DND-41 (cell line): ENCODE measurements around the gene AEN.

Source experiments
- CTCF ChIP-seq: IDR thresholded peaks from 2 replicates; pipeline ENCODE4 v1.5.1; 2012; ENCODE audit warnings: borderline replicate concordance, low read length, moderate library complexity, mild to moderate bottlenecking; ENCODE audit not compliant: poor library complexity, severe bottlenecking; ENCODE audit errors: extremely low read depth
- EZH2 ChIP-seq: IDR thresholded peaks from 3 replicates; pipeline ENCODE4 v1.6.1; 2012; ENCODE audit warnings: borderline replicate concordance, low read depth, mild to moderate bottlenecking, moderate library complexity, low read length, inconsistent platforms; ENCODE audit not compliant: severe bottlenecking

GRCh38 chr15:88608607-88609181 is 12.4 kb upstream of the AEN start:
- no peak for TF ChIP-seq CTCF
- TF ChIP-seq EZH2, result no peak
